OCI-M1 (cell line): ENCODE measurements around the gene LETM1.

Experiments
- DNase-seq: peaks from one replicate; lab custom pipeline; 2025; lab: John Stamatoyannopoulos, UW

LETM1 gene

GRCh38 chr4:1872870-1873269, 16.9 kb upstream of the LETM1 start:
- peak; percentile 34 for DNase-seq

- peak; percentile 56 for DNase-seq
Measured at GRCh38 chr4:1871471-1872021, 15.6 kb upstream of the LETM1 start.

GRCh38 chr4:1870578-1871443, 14.9 kb upstream of the LETM1 start, which contains the start of gene NSD2:
NSD2 (plus strand) TSS chr4:1871393; CDS start chr4:1900655, 29,262 bp downstream.
- peak; percentile 92 for DNase-seq

GRCh38 chr4:1870328-1870577, 14.3 kb upstream of the LETM1 start:
- DNase-seq = peak; percentile 88

- no peak for DNase-seq
Measured at GRCh38 chr4:1869530-1870327, 13.8 kb upstream of the LETM1 start.

- DNase-seq = no peak
Measured at GRCh38 chr4:1868912-1869311, 13.0 kb upstream of the LETM1 start.

- no peak for DNase-seq
Measured at GRCh38 chr4:1868293-1868692, 12.3 kb upstream of the LETM1 start.

GRCh38 chr4:1866189-1866661, 10.3 kb upstream of the LETM1 start:
- no peak for DNase-seq

- DNase-seq = no peak
Measured at GRCh38 chr4:1864076-1865008, 8.4 kb upstream of the LETM1 start.

- no peak for DNase-seq
Measured at GRCh38 chr4:1863297-1864033, 7.5 kb upstream of the LETM1 start.

GRCh38 chr4:1862961-1863296, 7.0 kb upstream of the LETM1 start:
- no peak for DNase-seq

- DNase-seq = no peak
Measured at GRCh38 chr4:1862055-1862911, 6.3 kb upstream of the LETM1 start.

- peak; percentile 7 for DNase-seq
Measured at GRCh38 chr4:1859389-1859753, 3.4 kb upstream of the LETM1 start.

- no peak for DNase-seq
Measured at GRCh38 chr4:1857931-1858330, 2.0 kb upstream of the LETM1 start.

GRCh38 chr4:1856943-1857699, 1.2 kb upstream of the LETM1 start:
- peak; percentile 11 for DNase-seq

GRCh38 chr4:1855333-1856070, 454 bp downstream of the LETM1 start:
- DNase-seq = peak; percentile 29

GRCh38 chr4:1854752-1855151, 1.2 kb downstream of the LETM1 start:
- peak; percentile 29 for DNase-seq

GRCh38 chr4:1852904-1853623, 2.9 kb downstream of the LETM1 start:
- DNase-seq = no peak
